Lung (tissue), 12 donors: ENCODE data around the gene ZNF710. TPM values are rescaled to one million over a fixed set of nuclear protein-coding genes. Genes with fewer than 3 reads are reported as not detected.
A peak's percentile ranks its signal among the peaks of the same experiment; 100 is the strongest.

ENCODE experiments used
- ATAC-seq: fragments of 200-7000 bp; cut with Tn5 transposase; one replicate; pipeline ENCODE4 v1.9.1; 2020; ENCODE audit warnings: moderate number of reproducible peaks; ENCODE audit not compliant: insufficient read depth, low FRiP score
- DNase-seq, 3 donors: peaks; one replicate each; pipeline ENCODE4 v3.0.0-alpha.2; 2013 to 2017
- H3K27ac ChIP-seq, 2 donors: one replicate each; pipeline ENCODE4 v1.5.1; 2013; ENCODE audit warnings: mild to moderate bottlenecking in 2 of 2, moderate library complexity in 2 of 2, control low read depth in 1 of 2, inconsistent platforms in 1 of 2, low read depth in 1 of 2, low read length in 1 of 2
- H3K27me3 ChIP-seq, 3 donors: one replicate each; pipeline ENCODE4 v1.5.1; 2013; ENCODE audit warnings: low read length in 2 of 3; ENCODE audit not compliant: control insufficient read depth in 3 of 3, insufficient read depth in 3 of 3
- H3K36me3 ChIP-seq, 4 donors: one replicate each; pipeline ENCODE4 v1.5.1; 2013; ENCODE audit warnings: low read length in 4 of 4, mild to moderate bottlenecking in 1 of 4, moderate library complexity in 1 of 4; ENCODE audit not compliant: control insufficient read depth in 4 of 4, insufficient read depth in 4 of 4
- H3K4me1 ChIP-seq, 5 donors: one replicate each; pipeline ENCODE4 v1.5.1; 2013; ENCODE audit warnings: low read length in 5 of 5, mild to moderate bottlenecking in 2 of 5, moderate library complexity in 1 of 5; ENCODE audit not compliant: control insufficient read depth in 5 of 5, insufficient read depth in 5 of 5
- H3K4me3 ChIP-seq: one replicate; pipeline ENCODE4 v1.5.1; 2013; ENCODE audit warnings: mild to moderate bottlenecking, control low read depth, moderate library complexity
- H3K9ac ChIP-seq, 2 donors: one replicate each; pipeline ENCODE4 v1.5.1; 2013; ENCODE audit warnings: low read length in 2 of 2, control low read depth in 1 of 2; ENCODE audit not compliant: insufficient read depth in 1 of 2
- H3K9me3 ChIP-seq, 4 donors: one replicate each; pipeline ENCODE4 v1.5.1; 2013; ENCODE audit warnings: low read length in 3 of 4, mild to moderate bottlenecking in 1 of 4, moderate library complexity in 1 of 4; ENCODE audit not compliant: control insufficient read depth in 4 of 4, insufficient read depth in 3 of 4
- CTCF ChIP-seq: IDR thresholded peaks from 2 replicates; pipeline ENCODE4 v1.5.1; 2012; ENCODE audit warnings: mild to moderate bottlenecking; ENCODE audit errors: control extremely low read depth, extremely low read depth
- WGBS, 2 donors: extraction: QIAGEN DNeasy Blood & Tissue Kit; methylation state at CpG; one replicate each; pipeline ENCODE4 v1.1.7; 2013; 5-methylcytosine and 5-hydroxymethylcytosine counted together
- polyA plus RNA-seq, 2 donors: library from polyadenylated mRNA; stranded (reverse); fragments of 200-250 nt; gene quantifications; one replicate each; pipeline ENCODE4 v1.2.1, GENCODE V29; 2013
- total RNA-seq, 2 donors: library from RNA; depleted of rRNA in 1 of 2; stranded (reverse); fragments of >200 nt in 1 of 2; gene quantifications; one replicate each; pipeline ENCODE4 v1.2.1, GENCODE V29; 2014 to 2021
- donor health status: control.
- donor health status: control.
- donor health status: Bipolar disorder and iron deficiency.
- donor health status: healthy.
- donor health status: DM: yes; HTN: yes; CAD: no.

Gene ZNF710
- total and polyA plus RNA-seq, 4 donors: 19.6 to 49.1 (median 38.6) TPM

GRCh38 chr15:89958107-89958805, 42.9 kb upstream of the ZNF710 start:
- Histone ChIP-seq H3K36me3 (no peaks in the 10 kb centered on the region), H3K9ac (no peak overlapping the region), H3K4me3 (no peak overlapping the region), H3K27ac (no peak overlapping the region), H3K27me3 (no peaks in the 10 kb centered on the region), H3K9me3 (no peaks in the 10 kb centered on the region), H3K4me1 (no peaks in the 10 kb centered on the region)
- DNase-seq (no peak), ATAC-seq (no peak)
- WGBS, 2 donors: 87 to 95% methylated on average over 18 of the region's 18 CpGs
- TF ChIP-seq CTCF: no peak

DNA sequence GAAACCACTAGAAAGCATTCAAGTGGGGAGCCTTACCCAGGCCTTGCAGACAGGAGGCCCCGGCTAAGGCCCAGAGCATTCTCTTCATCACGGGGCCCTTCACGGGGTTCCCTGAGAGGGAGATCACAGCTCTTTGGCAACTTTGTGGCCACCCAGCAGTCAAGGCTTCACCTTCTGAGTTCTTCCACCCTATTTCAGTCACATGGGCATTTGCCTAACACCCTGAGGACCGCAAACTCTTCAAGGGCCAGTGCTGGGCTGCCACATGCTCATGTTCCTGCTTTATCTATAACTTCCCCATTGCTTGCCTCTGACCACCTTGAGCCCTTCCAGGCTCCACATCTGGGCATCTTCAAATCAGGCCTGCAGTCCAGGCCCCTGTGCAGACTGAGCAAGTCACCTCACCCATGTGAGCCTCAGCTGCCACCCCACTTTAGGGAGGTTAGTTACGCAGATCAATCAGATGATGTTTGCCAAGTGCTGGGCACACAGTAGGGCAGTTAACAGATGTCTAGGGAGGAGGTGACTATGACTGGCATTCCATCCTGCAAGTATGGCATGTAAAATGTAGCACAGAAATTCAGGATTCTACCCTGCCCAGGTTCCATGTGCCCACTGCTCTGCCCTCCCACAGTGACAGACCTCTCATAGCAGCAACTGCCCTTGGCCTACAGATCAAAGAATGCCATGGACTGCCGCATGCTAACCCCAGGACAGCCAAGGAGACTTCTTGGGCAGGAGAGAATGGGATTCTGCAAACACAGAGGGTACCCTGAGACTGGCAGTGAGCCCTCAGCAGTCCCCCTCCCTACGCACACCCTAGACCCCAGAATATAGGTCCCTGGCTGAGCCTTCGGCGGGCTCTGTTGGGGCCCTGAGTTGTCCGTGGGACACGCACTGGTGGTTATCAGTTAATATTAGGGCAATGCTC, 37.6 kb upstream of the ZNF710 start:
- H3K4me3 ChIP-seq: no peak overlapping the region
- H3K36me3 ChIP-seq: no peaks in the 10 kb centered on the region
- WGBS, 2 donors: 79 to 85% methylated on average over 11 of the region's 11 CpGs
- H3K9ac ChIP-seq: no peak overlapping the region
- ATAC-seq: peak; percentile 49
- no peak overlapping the region for H3K27ac ChIP-seq
- no peak for TF ChIP-seq CTCF
- peaks cover 0 to 3% (median 0%) of the 10 kb centered on the region in 5 donors for H3K4me1 ChIP-seq
- DNase-seq: no peak
- H3K9me3 ChIP-seq: no peaks in the 10 kb centered on the region
- H3K27me3 ChIP-seq: no peaks in the 10 kb centered on the region

GRCh38 chr15:89964232-89964954, 36.7 kb upstream of the ZNF710 start:
- no peak for TF ChIP-seq CTCF
- no peak for DNase-seq

More at GRCh38 chr15:89964232-89964954, 36.7 kb upstream of the ZNF710 start:
- Histone ChIP-seq H3K4me1 (peaks cover 0 to 3% (median 0%) of the 10 kb centered on the region in 5 donors), H3K36me3 (no peaks in the 10 kb centered on the region), H3K27ac (no peak overlapping the region), H3K9me3 (no peaks in the 10 kb centered on the region), H3K4me3 (no peak overlapping the region), H3K9ac (no peak overlapping the region), H3K27me3 (no peaks in the 10 kb centered on the region)
- WGBS, 2 donors: 35 to 47% methylated on average over 3 of the region's 3 CpGs
- peak; percentile 27 for ATAC-seq
